Measurements from ENCODE around the gene DISP3.

The DISP3 gene

DNA sequence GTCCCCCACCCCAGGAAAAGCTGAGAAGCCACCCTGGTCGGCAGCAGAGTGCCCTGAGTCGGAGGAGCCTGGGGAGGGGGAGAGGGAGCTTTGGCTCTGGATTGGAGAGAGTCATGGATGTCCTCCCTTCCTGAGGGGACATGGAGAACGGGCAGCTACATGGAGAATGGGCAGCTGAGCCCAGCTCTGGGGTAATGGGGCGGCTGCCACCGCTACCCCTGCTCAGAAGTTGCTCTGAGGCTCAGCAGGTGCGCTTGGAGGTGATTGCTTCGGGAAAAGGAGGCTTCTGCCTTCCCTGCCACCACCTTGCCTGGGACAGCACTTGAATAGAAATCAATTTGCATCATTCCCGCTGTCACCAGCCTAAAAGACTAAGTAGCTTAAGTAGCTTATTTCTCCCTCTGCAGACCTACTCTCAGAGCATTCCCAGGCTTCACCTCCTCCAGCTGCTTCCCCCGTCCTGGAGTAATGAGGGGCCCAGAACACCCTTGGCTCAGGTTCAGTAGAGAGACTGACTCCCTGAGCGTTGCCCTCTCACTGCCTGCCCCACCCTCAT lies 8.3 kb downstream of the DISP3 start:
- DNase-seq (ENCODE audit: low read depth, low spot score) = peak; percentile 6
- no peak overlapping the region for H3K9ac ChIP-seq (ENCODE audit: insufficient read length, low read depth)
- H3K27me3 ChIP-seq (ENCODE audit: insufficient read depth, insufficient read length) = no peaks in the 10 kb centered on the region
- H3K4me3 ChIP-seq (ENCODE audit: insufficient read length, low read depth) = no peak overlapping the region
- TF ChIP-seq YY1 (IDR thresholded peaks at IDR 0.05; ENCODE audit: insufficient read depth, insufficient read length) = no peak
- TF ChIP-seq SUZ12 (IDR thresholded peaks at IDR 0.05; ENCODE audit: extremely low read depth, insufficient read depth, insufficient read length) = no peak
- TF ChIP-seq ZNF274 (IDR thresholded peaks at IDR 0.05; ENCODE audit: low read depth, low read length) = no peak
- no peaks in the 10 kb centered on the region for H3K36me3 ChIP-seq (ENCODE audit: insufficient read depth, insufficient read length, low read length)
- peaks cover 6% of the 10 kb centered on the region for H3K4me1 ChIP-seq (ENCODE audit: insufficient read depth, insufficient read length)
- no peaks in the 10 kb centered on the region for H3K9me3 ChIP-seq (ENCODE audit: insufficient read depth, low read length)

DNA sequence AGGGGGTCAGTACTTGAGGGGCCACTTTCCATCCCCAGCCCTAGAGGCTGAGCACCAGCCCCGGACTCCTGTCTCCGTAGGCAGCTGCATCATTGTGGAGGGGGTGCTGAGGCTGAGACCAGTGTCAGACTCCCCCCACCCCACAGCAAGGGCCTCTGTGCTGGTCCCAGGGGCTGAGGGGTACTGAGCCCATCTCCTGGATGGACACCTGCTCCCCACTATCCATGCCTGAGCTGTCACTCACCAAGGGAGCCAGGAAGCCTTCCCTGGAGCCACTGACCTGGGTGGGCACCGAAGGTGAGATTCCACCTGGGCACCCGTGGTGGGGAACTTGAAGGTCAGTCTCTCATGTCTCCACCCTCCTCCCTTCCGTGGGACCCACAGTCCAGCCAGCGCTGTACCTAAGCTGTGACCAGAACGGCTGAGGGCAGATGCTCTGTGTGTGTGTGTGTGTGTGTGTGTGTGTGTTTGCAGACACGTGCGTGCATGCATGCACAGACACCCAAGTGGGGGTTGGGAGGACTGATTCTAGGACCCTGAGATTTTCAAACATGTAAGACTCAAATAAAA lies 9.3 kb downstream of the DISP3 start:
- no peaks in the 10 kb centered on the region for H3K9me3 ChIP-seq (ENCODE audit: insufficient read depth, low read length)
- no peak overlapping the region for H3K9ac ChIP-seq (ENCODE audit: insufficient read length, low read depth)
- no peak overlapping the region for H3K4me3 ChIP-seq (ENCODE audit: insufficient read length, low read depth)
- H3K27me3 ChIP-seq (ENCODE audit: insufficient read depth, insufficient read length) = no peaks in the 10 kb centered on the region
- TF ChIP-seq SUZ12 (IDR thresholded peaks at IDR 0.05; ENCODE audit: extremely low read depth, insufficient read depth, insufficient read length) (no peak), YY1 (IDR thresholded peaks at IDR 0.05; ENCODE audit: insufficient read depth, insufficient read length) (no peak), ZNF274 (IDR thresholded peaks at IDR 0.05; ENCODE audit: low read depth, low read length) (no peak)
- H3K36me3 ChIP-seq (ENCODE audit: insufficient read depth, insufficient read length, low read length) = no peaks in the 10 kb centered on the region
- H3K4me1 ChIP-seq (ENCODE audit: insufficient read depth, insufficient read length) = peaks cover 6% of the 10 kb centered on the region
- no peak for DNase-seq (ENCODE audit: low read depth, low spot score)

DNA sequence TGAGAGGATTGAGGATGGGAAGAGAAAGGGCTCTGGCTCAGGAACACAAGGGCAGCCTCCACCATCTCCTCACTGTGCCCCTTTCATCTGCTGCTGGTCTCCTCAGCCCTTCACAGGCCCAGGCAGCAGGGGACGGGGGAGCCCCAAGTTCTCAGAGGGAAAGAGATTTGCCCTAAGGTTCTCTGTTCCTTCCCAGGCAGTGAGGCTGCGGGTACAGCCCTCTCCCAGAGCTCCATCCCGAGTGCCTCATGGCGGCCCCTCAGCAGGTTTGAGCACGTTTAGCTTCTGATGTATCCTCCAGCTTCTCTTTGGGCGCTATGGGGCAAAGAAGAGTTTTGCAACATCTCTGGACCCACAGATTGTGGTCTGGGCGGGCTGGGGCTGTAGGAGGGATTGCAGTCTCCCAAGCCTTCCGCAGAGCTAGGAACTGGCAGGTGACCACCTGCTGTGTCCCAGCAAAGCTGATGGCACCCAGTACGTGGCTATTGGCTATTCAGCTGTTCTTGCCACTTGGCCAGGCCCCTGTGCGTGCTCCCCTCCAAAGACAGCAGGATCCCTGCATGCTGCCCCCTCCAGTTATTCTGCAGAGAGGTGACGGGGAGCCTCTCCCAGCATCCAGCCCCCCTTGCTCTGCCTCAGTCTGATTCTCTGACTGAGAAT lies 10.1 kb downstream of the DISP3 start:
- DNase-seq (ENCODE audit: low read depth, low spot score) = no peak
- TF ChIP-seq SUZ12 (IDR thresholded peaks at IDR 0.05; ENCODE audit: extremely low read depth, insufficient read depth, insufficient read length) (no peak), YY1 (IDR thresholded peaks at IDR 0.05; ENCODE audit: insufficient read depth, insufficient read length) (no peak), ZNF274 (IDR thresholded peaks at IDR 0.05; ENCODE audit: low read depth, low read length) (no peak)
- Histone ChIP-seq H3K36me3 (ENCODE audit: insufficient read depth, insufficient read length, low read length) (no peaks in the 10 kb centered on the region), H3K9me3 (ENCODE audit: insufficient read depth, low read length) (no peaks in the 10 kb centered on the region), H3K4me3 (ENCODE audit: insufficient read length, low read depth) (no peak overlapping the region), H3K9ac (ENCODE audit: insufficient read length, low read depth) (no peak overlapping the region), H3K27me3 (ENCODE audit: insufficient read depth, insufficient read length) (no peaks in the 10 kb centered on the region), H3K4me1 (ENCODE audit: insufficient read depth, insufficient read length) (peaks cover 6% of the 10 kb centered on the region)

DNA sequence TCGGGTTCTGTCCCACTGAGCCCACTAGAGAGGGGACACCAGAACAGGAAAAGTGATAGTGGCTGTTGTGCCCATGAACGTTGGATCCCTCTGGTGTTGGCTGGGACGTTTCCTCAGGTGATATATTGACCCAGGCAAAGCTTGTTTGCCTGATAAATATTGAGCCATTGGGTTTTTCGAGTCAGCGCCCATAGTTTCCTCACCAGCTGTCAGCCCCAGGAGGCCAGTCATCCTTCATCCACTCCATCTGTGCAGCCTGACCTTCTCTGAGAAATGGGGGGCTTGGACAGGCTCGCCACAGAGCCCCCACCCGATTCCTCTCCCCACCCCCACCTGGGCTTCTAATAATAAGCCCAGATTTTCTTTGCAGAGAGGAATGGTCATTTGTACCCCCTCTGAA lies 13.3 kb downstream of the DISP3 start:
- no peaks in the 10 kb centered on the region for H3K36me3 ChIP-seq (ENCODE audit: insufficient read depth, insufficient read length, low read length)
- peaks cover 6% of the 10 kb centered on the region for H3K4me1 ChIP-seq (ENCODE audit: insufficient read depth, insufficient read length)
- H3K4me3 ChIP-seq (ENCODE audit: insufficient read length, low read depth) = no peak overlapping the region
- TF ChIP-seq ZNF274 (IDR thresholded peaks at IDR 0.05; ENCODE audit: low read depth, low read length) = no peak
- no peak for TF ChIP-seq YY1 (IDR thresholded peaks at IDR 0.05; ENCODE audit: insufficient read depth, insufficient read length)
- no peak for TF ChIP-seq SUZ12 (IDR thresholded peaks at IDR 0.05; ENCODE audit: extremely low read depth, insufficient read depth, insufficient read length)
- no peak overlapping the region for H3K9ac ChIP-seq (ENCODE audit: insufficient read length, low read depth)
- DNase-seq (ENCODE audit: low read depth, low spot score) = no peak
- H3K27me3 ChIP-seq (ENCODE audit: insufficient read depth, insufficient read length) = no peaks in the 10 kb centered on the region
- H3K9me3 ChIP-seq (ENCODE audit: insufficient read depth, low read length) = no peaks in the 10 kb centered on the region

DNA sequence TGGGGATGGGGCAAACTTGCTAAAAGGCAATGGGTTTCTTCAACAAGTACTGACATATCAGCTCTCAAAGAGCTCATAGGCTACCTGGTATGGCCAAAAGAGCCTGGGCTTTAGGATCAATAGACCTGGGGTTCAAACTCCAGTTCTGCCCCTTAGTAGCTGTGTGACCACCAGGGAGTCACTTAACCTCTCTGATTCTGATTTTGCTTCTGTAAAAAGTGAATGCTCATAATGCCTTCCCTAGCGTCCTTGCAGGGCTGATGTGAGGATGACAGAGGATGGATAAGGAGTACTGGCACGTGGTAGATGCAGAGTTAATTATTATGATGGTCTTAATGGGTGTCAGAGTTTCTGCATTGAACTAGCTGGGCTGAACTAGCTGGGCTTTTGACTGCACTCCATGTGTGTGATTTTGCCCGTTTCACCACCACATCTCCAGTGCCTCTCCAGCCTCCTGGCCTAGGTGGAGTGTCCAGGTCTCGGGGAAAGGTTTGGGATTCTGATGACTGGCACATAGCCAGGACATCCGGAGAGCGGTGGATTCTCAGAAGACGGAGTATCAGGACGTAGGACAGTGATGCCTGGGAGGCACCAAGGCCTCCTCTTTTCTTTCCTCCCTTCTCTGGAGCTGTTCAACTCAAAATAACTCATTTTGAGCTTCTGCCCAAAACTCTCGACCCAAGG lies 15.2 kb downstream of the DISP3 start:
- Histone ChIP-seq H3K9ac (ENCODE audit: insufficient read length, low read depth) (no peak overlapping the region), H3K27me3 (ENCODE audit: insufficient read depth, insufficient read length) (no peaks in the 10 kb centered on the region), H3K36me3 (ENCODE audit: insufficient read depth, insufficient read length, low read length) (no peaks in the 10 kb centered on the region), H3K4me3 (ENCODE audit: insufficient read length, low read depth) (no peak overlapping the region), H3K4me1 (ENCODE audit: insufficient read depth, insufficient read length) (peaks cover 7% of the 10 kb centered on the region), H3K9me3 (ENCODE audit: insufficient read depth, low read length) (no peaks in the 10 kb centered on the region)
- DNase-seq (ENCODE audit: low read depth, low spot score) = no peak
- TF ChIP-seq SUZ12 (IDR thresholded peaks at IDR 0.05; ENCODE audit: extremely low read depth, insufficient read depth, insufficient read length) (no peak), YY1 (IDR thresholded peaks at IDR 0.05; ENCODE audit: insufficient read depth, insufficient read length) (no peak), ZNF274 (IDR thresholded peaks at IDR 0.05; ENCODE audit: low read depth, low read length) (no peak)

DNA sequence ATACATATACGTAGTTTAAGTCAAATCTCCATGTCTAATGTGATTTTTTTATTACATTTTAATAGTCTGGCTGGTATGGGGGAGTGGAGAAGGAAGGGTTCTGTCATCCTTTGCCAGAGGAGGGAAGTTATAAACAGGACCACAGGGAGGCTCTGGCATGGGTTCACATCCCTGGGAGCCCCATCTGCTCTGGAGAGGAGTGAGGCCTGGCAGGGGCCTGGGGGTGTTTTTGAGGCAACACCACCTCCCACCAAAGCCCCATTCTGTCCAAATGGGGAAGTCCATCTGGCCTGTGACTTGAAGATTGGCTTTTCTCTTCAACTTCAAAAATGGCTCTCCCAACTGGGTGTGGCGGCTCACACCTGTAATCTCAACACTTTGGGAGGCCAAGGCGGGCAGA lies 15.8 kb downstream of the DISP3 start:
- Histone ChIP-seq H3K4me1 (ENCODE audit: insufficient read depth, insufficient read length) (peaks cover 7% of the 10 kb centered on the region), H3K9me3 (ENCODE audit: insufficient read depth, low read length) (no peaks in the 10 kb centered on the region), H3K4me3 (ENCODE audit: insufficient read length, low read depth) (no peak overlapping the region), H3K9ac (ENCODE audit: insufficient read length, low read depth) (no peak overlapping the region), H3K27me3 (ENCODE audit: insufficient read depth, insufficient read length) (no peaks in the 10 kb centered on the region), H3K36me3 (ENCODE audit: insufficient read depth, insufficient read length, low read length) (no peaks in the 10 kb centered on the region)
- no peak for DNase-seq (ENCODE audit: low read depth, low spot score)
- TF ChIP-seq SUZ12 (IDR thresholded peaks at IDR 0.05; ENCODE audit: extremely low read depth, insufficient read depth, insufficient read length) = no peak
- no peak for TF ChIP-seq ZNF274 (IDR thresholded peaks at IDR 0.05; ENCODE audit: low read depth, low read length)
- TF ChIP-seq YY1 (IDR thresholded peaks at IDR 0.05; ENCODE audit: insufficient read depth, insufficient read length) = no peak

DNA sequence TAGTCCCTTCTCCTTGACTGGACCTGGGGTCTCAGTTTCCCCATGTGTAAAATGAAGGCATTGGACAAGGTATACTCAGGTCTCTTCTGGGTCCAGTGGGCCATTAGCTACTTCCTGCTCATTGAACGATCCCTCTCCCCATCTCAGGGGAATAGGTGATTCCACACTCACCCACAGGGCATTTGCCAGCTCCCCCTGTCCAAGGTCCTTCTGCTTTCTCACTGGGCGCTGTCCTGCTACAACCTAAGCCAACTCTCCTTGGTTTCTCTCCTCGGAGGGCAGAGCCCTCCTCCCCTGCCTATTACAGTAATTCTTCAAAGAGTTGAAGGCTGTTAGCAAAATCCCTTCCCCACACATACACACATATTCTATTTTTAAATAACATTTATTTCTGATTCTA lies 16.6 kb downstream of the DISP3 start:
- H3K4me1 ChIP-seq (ENCODE audit: insufficient read depth, insufficient read length) = peaks cover 9% of the 10 kb centered on the region
- no peak for DNase-seq (ENCODE audit: low read depth, low spot score)
- H3K36me3 ChIP-seq (ENCODE audit: insufficient read depth, insufficient read length, low read length) = no peaks in the 10 kb centered on the region
- no peak overlapping the region for H3K9ac ChIP-seq (ENCODE audit: insufficient read length, low read depth)
- TF ChIP-seq YY1 (IDR thresholded peaks at IDR 0.05; ENCODE audit: insufficient read depth, insufficient read length) = no peak
- no peak for TF ChIP-seq SUZ12 (IDR thresholded peaks at IDR 0.05; ENCODE audit: extremely low read depth, insufficient read depth, insufficient read length)
- no peak for TF ChIP-seq ZNF274 (IDR thresholded peaks at IDR 0.05; ENCODE audit: low read depth, low read length)
- H3K9me3 ChIP-seq (ENCODE audit: insufficient read depth, low read length) = no peaks in the 10 kb centered on the region
- H3K27me3 ChIP-seq (ENCODE audit: insufficient read depth, insufficient read length) = no peaks in the 10 kb centered on the region
- H3K4me3 ChIP-seq (ENCODE audit: insufficient read length, low read depth) = no peak overlapping the region

Data from NT2/D1 (cell line).